HepG2 (cell line): ENCODE results near the gene MPC1.

Experiments used
- BRCA1 ChIP-seq: sonication (generic); formaldehyde crosslinking; IDR thresholded peaks from 2 replicates; pipeline ENCODE4 v1.4.0; 2020; ENCODE audit warnings: missing genetic modification reagents
- CREM ChIP-seq, 2 experiments: sonication (generic) in 1 of 2; formaldehyde crosslinking in 1 of 2; IDR thresholded peaks; 2 replicates each; pipeline versions ENCODE4 v1.4.0 to v1.6.1; 2016 to 2020; ENCODE audit warnings: antibody characterized with exemption in 1 of 2, mild to moderate bottlenecking in 1 of 2, missing genetic modification reagents in 1 of 2
- TF ChIP-seq, protein P1 (sequence below): sonication (generic); formaldehyde crosslinking; IDR thresholded peaks from 2 replicates; pipeline ENCODE4 v1.4.0; 2020; ENCODE audit warnings: mild to moderate bottlenecking, missing genetic modification reagents

DNA sequence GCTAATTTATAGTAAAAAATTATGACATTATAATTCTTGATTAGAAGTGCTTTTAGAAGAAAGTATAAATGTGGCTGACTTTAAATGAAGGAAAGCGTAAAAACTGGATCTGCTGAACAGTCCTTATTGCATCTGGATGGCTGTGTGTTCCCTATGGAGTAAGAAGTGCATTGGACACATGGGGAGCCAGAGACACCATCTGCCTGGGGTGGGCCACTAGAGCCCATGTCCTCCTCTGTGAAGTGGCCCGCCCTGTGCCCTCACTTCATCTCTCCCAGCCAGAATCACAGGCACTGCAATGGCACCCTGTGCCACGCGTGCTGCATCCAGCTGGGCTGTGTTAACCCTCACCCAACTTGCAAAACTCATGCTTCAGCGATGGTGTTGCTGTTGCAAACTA is 27.2 kb downstream of the MPC1 start:
- TF ChIP-seq BRCA1 (CRISPR knock-in tag) (no peak), CREM (IDR thresholded peaks at IDR 0.05) (no peak), CREM (CRISPR knock-in tag; IDR thresholded peaks at IDR 0.05) (no peak)
- TF ChIP-seq, protein P1, sequence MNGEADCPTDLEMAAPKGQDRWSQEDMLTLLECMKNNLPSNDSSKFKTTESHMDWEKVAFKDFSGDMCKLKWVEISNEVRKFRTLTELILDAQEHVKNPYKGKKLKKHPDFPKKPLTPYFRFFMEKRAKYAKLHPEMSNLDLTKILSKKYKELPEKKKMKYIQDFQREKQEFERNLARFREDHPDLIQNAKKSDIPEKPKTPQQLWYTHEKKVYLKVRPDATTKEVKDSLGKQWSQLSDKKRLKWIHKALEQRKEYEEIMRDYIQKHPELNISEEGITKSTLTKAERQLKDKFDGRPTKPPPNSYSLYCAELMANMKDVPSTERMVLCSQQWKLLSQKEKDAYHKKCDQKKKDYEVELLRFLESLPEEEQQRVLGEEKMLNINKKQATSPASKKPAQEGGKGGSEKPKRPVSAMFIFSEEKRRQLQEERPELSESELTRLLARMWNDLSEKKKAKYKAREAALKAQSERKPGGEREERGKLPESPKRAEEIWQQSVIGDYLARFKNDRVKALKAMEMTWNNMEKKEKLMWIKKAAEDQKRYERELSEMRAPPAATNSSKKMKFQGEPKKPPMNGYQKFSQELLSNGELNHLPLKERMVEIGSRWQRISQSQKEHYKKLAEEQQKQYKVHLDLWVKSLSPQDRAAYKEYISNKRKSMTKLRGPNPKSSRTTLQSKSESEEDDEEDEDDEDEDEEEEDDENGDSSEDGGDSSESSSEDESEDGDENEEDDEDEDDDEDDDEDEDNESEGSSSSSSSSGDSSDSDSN (CRISPR knock-in tag), result no peak
